Amniotic epithelial cell (primary cell): ENCODE results near the gene PFKFB3.
A peak's percentile ranks its signal among the peaks of the same experiment; 100 is the strongest.
"Not testable (repeated sequence)": the region's sequence is repeated elsewhere in the genome, so short reads cannot be mapped to it uniquely, and the experiment has no call there.

Source experiments
- DNase-seq: peaks from one replicate; pipeline ENCODE4 v3.0.0-alpha.2; 2010; ENCODE audit warnings: low read depth

PFKFB3 gene

GRCh38 chr10:6178581-6178980 is 24.2 kb upstream of the PFKFB3 start:
- DNase-seq = no peak

GRCh38 chr10:6179078-6179477 is 23.7 kb upstream of the PFKFB3 start:
- DNase-seq = no peak

- no peak for DNase-seq
Measured at GRCh38 chr10:6180480-6181110, 22.1 kb upstream of the PFKFB3 start.

- no peak for DNase-seq
Measured at GRCh38 chr10:6181249-6181648, 21.5 kb upstream of the PFKFB3 start.

- DNase-seq = no peak
Measured at GRCh38 chr10:6182454-6183098, 20.2 kb upstream of the PFKFB3 start.

GRCh38 chr10:6185039-6185716 is 17.6 kb upstream of the PFKFB3 start:
- DNase-seq = peak; percentile 91

- DNase-seq = no peak
Measured at GRCh38 chr10:6186894-6187256, 15.9 kb upstream of the PFKFB3 start.

- no peak for DNase-seq
Measured at GRCh38 chr10:6187278-6187677, 15.5 kb upstream of the PFKFB3 start.

GRCh38 chr10:6190033-6190432 is 12.7 kb upstream of the PFKFB3 start:
- DNase-seq = not testable (repeated sequence)

GRCh38 chr10:6191147-6191546 is 11.6 kb upstream of the PFKFB3 start:
- DNase-seq = no peak

- no peak for DNase-seq
Measured at GRCh38 chr10:6191569-6191968, 11.2 kb upstream of the PFKFB3 start.

GRCh38 chr10:6193342-6193741 is 9.4 kb upstream of the PFKFB3 start:
- not testable (repeated sequence) for DNase-seq

GRCh38 chr10:6194311-6194710 is 8.4 kb upstream of the PFKFB3 start:
- DNase-seq = no peak

GRCh38 chr10:6195376-6195775 is 7.4 kb upstream of the PFKFB3 start:
- DNase-seq = peak; percentile 55

- no peak for DNase-seq
Measured at GRCh38 chr10:6195846-6196245, 6.9 kb upstream of the PFKFB3 start.

GRCh38 chr10:6196524-6196923 is 6.2 kb upstream of the PFKFB3 start:
- DNase-seq = not testable (repeated sequence)

- DNase-seq = peak; percentile 53
Measured at GRCh38 chr10:6197321-6197720, 5.4 kb upstream of the PFKFB3 start.

GRCh38 chr10:6198171-6198570 is 4.6 kb upstream of the PFKFB3 start:
- no peak for DNase-seq

- DNase-seq = no peak
Measured at GRCh38 chr10:6199131-6199733, 3.5 kb upstream of the PFKFB3 start.

GRCh38 chr10:6200440-6200733 is 2.3 kb upstream of the PFKFB3 start:
- DNase-seq = no peak

GRCh38 chr10:6200734-6201515 is 1.8 kb upstream of the PFKFB3 start:
- peak; percentile 83 for DNase-seq

- DNase-seq = peak; percentile 43
Measured at GRCh38 chr10:6201516-6201975, 1.2 kb upstream of the PFKFB3 start.
